Activated naive CD4-positive, alpha-beta T cell treated with anti-CD3 and anti-CD28 coated beads, Interleukin-2, amount 50 U/mL, for 72 hours (primary cell): ENCODE measurements around the gene CEP57. TPM values are rescaled to one million over a fixed set of nuclear protein-coding genes. Genes with fewer than 3 reads are reported as not detected.

Experiments
- ATAC-seq, 2 donors: fragments of 150-1000 bp; cut with Tn5 transposase; 2 replicates each; pipeline ENCODE4 v1.10.0; 2021; ENCODE audit warnings: mild to moderate bottlenecking in 2 of 2, moderate library complexity in 2 of 2
- DNase-seq, 2 donors: peaks; one replicate each; pipeline ENCODE4 v3.0.0; 2021 to 2022; ENCODE audit warnings: low spot score in 2 of 2
- H3K27ac Mint-ChIP-seq, 2 donors: one replicate each; pipeline ENCODE4 v1.8.0; 2022; ENCODE audit warnings: mild to moderate bottlenecking in 2 of 2, mixed read lengths in 2 of 2
- H3K36me3 Mint-ChIP-seq, 2 donors: one replicate each; pipeline ENCODE4 v1.8.0; 2022; ENCODE audit warnings: mixed read lengths in 2 of 2
- H3K9me3 Mint-ChIP-seq, 2 donors: one replicate each; pipeline ENCODE4 v1.8.0; 2022; ENCODE audit warnings: mixed read lengths in 2 of 2
- total RNA-seq, 2 donors: library from RNA; stranded (reverse); gene quantifications; one replicate each; pipeline ENCODE4 v1.2.3, GENCODE V29; 2022

Gene CEP57
- total RNA-seq = 100 to 1,000 TPM; 117 to 158 TPM

DNA sequence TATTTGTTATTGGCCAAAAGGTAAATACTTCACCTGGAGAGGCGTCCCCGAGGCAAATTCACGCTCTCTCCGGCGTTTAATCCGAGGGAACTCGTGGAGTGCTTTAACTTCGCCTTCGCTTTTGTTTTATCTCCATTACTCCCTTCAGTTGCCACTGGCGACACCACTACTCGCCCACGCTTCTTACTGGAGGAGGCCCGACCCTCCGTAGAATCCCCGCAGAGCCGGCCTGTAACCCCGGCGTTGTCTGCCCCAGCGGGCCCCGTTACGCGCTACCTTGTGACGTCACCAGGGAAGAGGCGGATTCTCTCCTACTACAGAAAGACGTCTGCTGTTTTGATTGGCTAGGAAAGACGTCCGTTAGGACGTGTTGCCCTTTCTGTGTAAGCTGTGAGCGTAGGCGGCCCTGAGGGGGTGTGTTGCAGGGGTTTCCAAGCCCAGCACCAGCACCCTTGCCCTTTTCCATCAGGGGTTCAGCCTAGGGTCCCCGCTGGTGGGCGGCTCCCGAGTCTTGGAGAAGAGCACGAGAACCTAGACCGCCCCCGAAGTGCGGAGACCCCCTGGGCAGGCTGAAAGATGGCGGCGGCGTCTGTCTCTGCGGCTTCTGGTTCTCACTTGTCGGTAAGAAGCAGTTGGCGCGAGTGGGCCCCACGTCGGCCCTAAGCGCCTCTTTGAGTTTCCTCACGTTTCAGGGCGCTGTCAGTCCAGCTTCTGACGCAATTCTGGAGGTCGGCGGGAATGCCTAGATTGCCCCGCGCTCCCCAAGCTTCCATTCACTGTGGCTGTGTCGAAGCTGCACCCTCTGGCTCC lies at the start of gene CEP57:
TSS of gene CEP57 (plus strand) at position 376 of the 810 bp plus-strand sequence. CDS start at position 577, 201 bp downstream.
- Mint-ChIP-seq H3K9me3 (no peaks in the 10 kb centered on the region), H3K36me3 (peaks cover 31 to 62% of the 10 kb centered on the region in 2 donors), H3K27ac (peak within 1 kb of the TSS; percentile 99 to 100)
- ATAC-seq (peak; percentile 74 to 76), DNase-seq (peak; percentile 87 to 95)

DNA sequence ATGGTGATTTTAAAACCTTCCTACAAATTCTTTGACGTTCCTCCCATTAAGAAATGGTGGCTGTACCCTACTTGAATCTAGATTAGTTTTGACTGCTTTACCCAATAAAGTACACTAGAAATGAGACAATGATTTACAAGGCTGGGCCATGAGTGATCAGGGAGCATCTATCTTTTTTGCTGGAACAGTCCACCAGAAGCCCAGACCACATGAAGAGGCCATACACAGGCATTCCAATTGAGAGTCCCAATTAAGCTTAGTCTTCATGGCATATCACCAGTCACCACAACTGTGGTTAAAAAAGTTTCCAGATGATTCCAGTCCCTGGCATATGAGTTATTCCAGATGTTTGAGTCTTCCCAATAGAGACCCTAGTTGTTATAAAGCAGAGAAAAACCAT lies 40.2 kb upstream of the CEP57 start:
- H3K27ac Mint-ChIP-seq = no peak overlapping the region
- H3K36me3 Mint-ChIP-seq = no peaks in the 10 kb centered on the region
- ATAC-seq (no peak), DNase-seq (no peak)
- no peaks in the 10 kb centered on the region for H3K9me3 Mint-ChIP-seq

DNA sequence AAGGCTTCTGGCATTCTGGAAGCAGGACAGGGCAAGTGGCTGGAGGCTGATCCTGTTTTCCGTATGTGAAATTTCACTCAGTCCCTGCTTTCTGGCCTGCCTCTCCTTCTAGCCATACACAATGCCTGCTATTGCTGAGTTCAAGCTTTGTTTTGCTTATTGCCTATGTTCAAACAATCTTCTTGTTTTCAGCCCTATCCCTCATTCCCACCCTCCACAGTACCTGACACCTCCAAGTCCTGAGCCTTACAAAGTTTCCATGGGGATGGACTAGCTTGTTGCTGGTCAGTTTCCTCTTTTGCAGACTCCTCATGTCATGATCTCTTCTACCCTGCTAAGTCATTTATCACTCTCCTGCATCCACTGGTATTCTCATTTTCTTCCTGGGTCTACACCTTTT lies 38.8 kb upstream of the CEP57 start:
- no peak overlapping the region for H3K27ac Mint-ChIP-seq
- H3K9me3 Mint-ChIP-seq = no peaks in the 10 kb centered on the region
- DNase-seq = no peak
- no peaks in the 10 kb centered on the region for H3K36me3 Mint-ChIP-seq
- no peak for ATAC-seq

DNA sequence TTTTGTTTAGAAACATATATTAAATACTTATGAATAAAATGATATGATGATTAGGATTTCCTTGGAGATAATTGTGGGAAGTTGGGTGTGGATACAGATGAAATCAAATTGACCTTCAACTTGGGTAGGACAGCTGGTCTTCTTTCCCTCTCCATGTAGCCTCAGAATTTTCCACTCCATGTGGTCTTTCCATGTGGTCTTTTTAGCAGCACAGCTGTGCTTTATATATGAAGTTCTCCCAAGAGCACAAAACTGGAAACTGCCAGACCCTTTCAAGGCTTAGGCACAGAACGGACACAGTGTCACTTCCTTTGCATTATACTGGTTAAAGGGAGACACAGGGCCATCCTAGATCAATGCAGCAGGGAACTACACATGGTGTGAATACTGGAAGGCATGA lies 29.4 kb upstream of the CEP57 start:
- Mint-ChIP-seq H3K27ac (no peak overlapping the region), H3K36me3 (no peaks in the 10 kb centered on the region), H3K9me3 (no peaks in the 10 kb centered on the region)
- DNase-seq (no peak), ATAC-seq (no peak)

DNA sequence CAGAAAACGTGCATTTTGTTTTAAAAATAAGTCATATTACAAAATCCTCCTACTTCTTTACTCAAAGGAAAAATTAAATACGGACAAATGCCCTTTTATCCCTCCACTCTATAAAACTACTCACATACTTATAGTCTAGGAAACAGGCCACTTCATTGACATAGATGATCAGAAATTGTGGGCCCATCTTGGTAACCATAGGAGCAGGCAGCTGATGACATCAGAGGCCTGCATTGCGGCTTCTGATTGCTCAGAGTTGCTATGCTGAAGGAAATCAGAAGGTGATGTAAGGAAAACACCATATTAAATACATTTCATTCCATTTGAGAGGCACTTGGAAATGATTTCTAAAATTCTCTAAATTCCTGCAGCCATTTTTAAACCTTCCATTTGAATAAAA lies 27.8 kb upstream of the CEP57 start:
- no peak for DNase-seq
- Mint-ChIP-seq H3K36me3 (no peaks in the 10 kb centered on the region), H3K27ac (no peak overlapping the region), H3K9me3 (no peaks in the 10 kb centered on the region)
- no peak for ATAC-seq

DNA sequence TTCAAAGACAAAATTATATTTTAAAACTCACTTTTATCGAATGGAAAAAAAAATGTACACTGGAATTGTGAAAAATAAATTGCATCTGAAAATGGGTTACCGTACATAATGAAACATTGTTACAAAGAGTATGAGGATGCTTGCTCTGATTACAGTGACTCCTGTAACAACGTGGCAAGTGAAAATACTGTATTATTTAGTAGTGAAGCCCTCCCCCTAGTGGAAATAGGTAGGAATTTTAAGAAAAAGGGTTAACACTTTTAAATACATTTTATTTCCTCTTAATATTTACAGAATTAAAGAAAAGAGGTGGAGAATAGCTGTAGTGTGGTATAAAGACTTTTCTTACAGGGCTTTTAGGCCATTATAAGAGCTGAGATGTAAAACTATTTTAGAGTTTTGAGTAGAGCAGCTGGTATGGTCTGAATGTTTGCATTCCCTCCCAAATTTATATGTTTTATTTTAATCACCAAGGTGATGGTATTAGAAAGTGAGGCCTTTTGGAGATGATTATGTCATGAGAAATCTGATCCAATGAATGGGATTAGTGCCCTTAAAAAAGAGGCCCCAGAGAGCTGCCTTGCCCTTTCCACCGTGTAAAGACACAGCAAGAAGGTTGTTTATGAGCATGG lies 25.9 kb upstream of the CEP57 start:
- no peaks in the 10 kb centered on the region for H3K36me3 Mint-ChIP-seq
- no peaks in the 10 kb centered on the region for H3K9me3 Mint-ChIP-seq
- DNase-seq (no peak), ATAC-seq (peak; percentile 66 to 73)
- H3K27ac Mint-ChIP-seq = no peak overlapping the region

DNA sequence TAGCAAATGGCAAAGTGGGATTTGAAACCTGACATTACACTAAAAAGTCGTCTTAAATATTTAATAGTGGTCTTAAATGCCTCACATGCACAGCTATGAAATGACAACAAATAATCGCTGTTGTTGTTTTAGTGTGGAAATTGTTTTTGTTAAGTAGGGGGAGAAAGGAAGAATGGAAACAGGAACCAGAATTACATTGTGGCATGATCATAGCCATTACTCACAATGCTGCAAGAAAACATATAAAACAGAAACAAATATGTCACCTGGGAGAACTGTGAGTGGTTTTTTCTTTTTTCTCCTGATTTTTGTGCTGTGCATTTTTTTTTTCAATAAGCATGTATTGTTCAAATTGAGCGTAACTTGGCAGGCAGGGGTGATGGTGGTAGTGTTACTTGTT lies 23.6 kb upstream of the CEP57 start:
- no peaks in the 10 kb centered on the region for H3K9me3 Mint-ChIP-seq
- DNase-seq (no peak), ATAC-seq (no peak)
- no peak overlapping the region for H3K27ac Mint-ChIP-seq
- no peaks in the 10 kb centered on the region for H3K36me3 Mint-ChIP-seq

DNA sequence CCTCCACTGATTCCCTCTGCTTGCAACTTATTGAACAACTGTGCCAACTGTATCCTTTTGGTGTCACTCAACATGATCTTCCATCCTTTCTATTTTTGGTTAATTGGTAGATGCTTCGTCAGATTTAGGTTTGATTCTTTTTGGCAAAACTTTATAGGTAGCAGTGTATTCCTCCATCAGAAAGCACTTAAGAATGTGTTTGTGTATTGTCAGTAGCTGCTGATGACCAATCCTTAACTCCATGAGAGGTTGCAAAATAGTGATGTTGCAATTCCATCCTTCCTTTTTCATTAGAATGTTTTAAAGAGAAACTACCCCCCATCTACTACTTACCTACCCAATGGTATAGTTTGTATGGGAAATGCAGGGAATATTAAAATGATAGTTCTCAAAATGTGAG lies 22.8 kb upstream of the CEP57 start:
- Mint-ChIP-seq H3K27ac (peak overlapping the region in 1 of 2 donors; percentile 8), H3K9me3 (no peaks in the 10 kb centered on the region)
- ATAC-seq = no peak

DNA sequence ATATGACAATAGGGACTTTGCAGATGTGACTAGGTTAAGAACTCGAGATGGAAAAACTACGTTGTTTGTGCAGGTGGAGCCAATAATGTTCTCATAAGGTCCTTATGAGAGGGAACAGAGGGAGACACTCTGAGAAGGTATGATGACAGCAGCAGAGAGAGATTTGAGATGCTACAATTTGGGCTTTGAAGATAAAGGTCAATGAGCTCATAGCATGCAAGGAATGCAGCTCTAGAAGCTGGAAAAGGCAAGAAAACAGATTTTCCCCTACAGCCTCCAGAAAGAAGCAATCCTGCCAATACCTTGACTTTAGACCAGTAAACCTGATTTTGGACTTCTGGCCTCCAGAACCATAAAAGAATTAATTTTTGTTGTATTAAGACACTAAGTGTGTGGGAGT lies 21.8 kb upstream of the CEP57 start:
- ATAC-seq (no peak), DNase-seq (no peak)
- H3K27ac Mint-ChIP-seq = no peak overlapping the region
- H3K9me3 Mint-ChIP-seq = no peaks in the 10 kb centered on the region
- peaks cover 0 to 5% of the 10 kb centered on the region in 2 donors for H3K36me3 Mint-ChIP-seq

More for the DNA sequence above, 22.8 kb upstream of the CEP57 start:
- peaks cover 0 to 1% of the 10 kb centered on the region in 2 donors for H3K36me3 Mint-ChIP-seq
- no peak for DNase-seq

DNA sequence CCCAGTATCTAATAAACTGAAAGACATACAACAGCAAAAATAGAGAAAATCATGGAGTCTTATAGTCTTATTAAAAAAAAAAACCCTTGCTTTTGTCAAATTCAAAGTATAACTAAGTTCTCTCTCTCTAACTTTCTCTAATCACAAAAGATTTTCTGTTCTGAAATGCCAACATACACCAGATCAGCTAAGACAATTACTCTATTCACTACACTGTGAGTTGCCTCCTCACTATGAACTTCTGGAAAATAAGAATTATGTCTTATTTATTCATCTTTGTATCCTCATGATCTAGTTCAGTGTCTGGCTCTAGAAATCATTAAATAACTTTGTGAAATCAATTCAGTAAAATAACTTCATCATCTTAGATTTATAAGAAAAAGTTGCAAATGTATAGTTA lies 13.4 kb upstream of the CEP57 start:
- Mint-ChIP-seq H3K27ac (no peak overlapping the region), H3K9me3 (no peaks in the 10 kb centered on the region), H3K36me3 (peaks cover 0 to 28% of the 10 kb centered on the region in 2 donors)
- ATAC-seq (no peak), DNase-seq (no peak)

DNA sequence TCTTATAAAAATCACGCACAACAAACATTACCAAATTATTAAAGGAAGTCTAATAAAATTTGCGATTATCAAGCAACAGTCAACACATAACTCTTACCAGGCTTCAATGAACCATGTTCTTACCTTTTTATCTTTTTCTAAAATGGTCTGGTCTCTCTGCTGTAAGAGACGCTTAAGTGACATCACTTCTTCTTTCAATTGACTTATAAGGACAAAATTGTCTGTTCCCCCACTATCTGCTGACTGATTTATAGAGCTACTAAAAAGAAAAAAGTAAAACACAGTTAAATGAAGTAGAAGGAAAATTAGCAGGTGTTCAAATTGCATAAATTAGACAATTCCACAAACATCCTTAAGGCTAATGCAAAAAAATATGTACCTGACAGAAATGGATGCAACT lies 11.6 kb upstream of the CEP57 start:
- ATAC-seq (no peak), DNase-seq (no peak)
- no peak overlapping the region for H3K27ac Mint-ChIP-seq
- H3K36me3 Mint-ChIP-seq = peaks cover 0 to 36% of the 10 kb centered on the region in 2 donors
- no peaks in the 10 kb centered on the region for H3K9me3 Mint-ChIP-seq

DNA sequence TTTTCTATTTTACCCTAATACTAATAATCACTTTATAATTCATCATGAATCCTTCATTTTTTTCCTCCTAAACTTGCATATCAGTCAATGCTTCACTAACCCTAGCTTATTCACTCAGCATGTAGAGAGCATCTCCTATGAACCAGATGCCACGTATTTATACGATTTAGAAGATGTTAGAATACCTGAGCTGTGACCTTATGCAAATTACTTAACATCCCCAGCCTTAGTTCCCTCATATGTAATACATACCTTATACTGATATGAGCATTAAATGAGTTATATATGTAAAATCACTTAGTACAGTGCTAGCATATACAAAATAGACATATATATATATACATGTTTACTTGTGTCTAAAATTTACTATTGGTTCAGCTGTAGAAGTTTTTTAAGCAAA lies 9.8 kb upstream of the CEP57 start:
- H3K36me3 Mint-ChIP-seq = peaks cover 5 to 44% of the 10 kb centered on the region in 2 donors
- DNase-seq (no peak), ATAC-seq (no peak)
- no peaks in the 10 kb centered on the region for H3K9me3 Mint-ChIP-seq
- H3K27ac Mint-ChIP-seq = no peak overlapping the region

DNA sequence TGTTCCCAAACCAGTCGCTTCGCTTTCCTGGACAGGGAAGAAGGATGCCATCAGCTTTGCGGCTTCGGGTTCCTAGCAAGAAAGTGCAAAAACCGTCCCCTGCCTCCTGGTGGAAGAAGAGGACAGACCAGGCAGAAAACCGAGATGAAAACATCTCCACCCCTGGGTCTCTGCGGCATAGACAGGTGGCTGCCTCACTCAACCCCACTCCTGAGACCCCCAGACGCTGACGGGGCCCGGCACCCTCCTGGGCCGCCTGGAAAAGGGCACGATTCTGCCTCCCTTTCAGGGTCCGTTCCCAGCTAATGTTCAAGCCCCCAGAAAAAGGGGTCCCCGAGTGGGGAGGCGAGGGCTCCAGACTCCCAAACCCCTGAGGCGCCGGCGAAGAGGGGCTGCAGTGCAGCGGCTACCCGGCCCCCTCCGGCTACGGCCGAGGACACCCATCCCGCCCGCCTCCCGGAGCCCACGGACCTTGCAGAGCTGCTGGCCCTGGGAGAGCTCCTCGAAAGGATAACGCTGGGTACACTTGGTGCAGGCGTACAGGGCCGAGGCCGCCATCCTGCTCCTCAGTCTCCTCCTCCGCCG lies 1.3 kb upstream of the CEP57 start:
- Mint-ChIP-seq H3K9me3 (no peaks in the 10 kb centered on the region), H3K27ac (peak overlapping the region; percentile 93 to 99), H3K36me3 (peaks cover 34 to 67% of the 10 kb centered on the region in 2 donors)
- no peak for ATAC-seq
- DNase-seq = peak in 1 of 2 donors; percentile 69

DNA sequence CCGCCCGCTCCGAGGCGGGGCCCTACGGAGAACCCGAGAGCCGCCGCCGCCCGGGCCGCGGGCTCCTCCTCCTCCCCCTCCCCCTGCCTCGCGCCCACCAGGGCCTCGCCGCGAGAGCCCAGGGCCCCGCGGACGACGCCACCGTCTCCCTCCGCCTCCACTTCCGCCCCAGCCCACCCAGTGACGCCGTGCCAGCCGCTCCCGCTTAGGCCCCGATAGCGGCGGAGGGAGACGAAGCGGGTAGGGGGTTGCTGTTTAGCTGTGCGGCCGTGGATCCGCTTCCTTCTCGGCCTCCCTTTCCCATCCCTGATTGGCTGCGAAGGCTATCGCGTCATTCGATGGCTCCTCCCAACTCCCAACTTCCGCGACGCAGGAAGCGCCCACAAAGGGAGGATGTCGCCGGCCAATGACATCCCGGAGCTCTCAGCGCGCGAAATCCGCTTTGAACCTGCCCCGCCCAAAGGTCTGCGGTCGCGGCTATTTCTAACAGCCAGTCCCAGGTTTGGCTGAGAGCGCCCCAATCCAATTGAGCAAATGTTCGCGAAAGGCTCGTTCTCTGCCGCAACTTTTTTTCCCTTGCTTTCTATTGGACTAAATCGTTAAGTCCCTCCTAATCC lies 684 bp upstream of the CEP57 start, which contains the start of gene FAM76B:
TSS of gene FAM76B (minus strand) at position 277 of the 617 bp plus-strand sequence. CDS start 304 bp downstream, outside the sequence.
- peak within 1 kb of the TSS; percentile 99 to 100 for H3K27ac Mint-ChIP-seq
- ATAC-seq (peak; percentile 82), DNase-seq (peak; percentile 94 to 99)
- H3K9me3 Mint-ChIP-seq = no peaks in the 10 kb centered on the region
- H3K36me3 Mint-ChIP-seq = peaks cover 31 to 65% of the 10 kb centered on the region in 2 donors

DNA sequence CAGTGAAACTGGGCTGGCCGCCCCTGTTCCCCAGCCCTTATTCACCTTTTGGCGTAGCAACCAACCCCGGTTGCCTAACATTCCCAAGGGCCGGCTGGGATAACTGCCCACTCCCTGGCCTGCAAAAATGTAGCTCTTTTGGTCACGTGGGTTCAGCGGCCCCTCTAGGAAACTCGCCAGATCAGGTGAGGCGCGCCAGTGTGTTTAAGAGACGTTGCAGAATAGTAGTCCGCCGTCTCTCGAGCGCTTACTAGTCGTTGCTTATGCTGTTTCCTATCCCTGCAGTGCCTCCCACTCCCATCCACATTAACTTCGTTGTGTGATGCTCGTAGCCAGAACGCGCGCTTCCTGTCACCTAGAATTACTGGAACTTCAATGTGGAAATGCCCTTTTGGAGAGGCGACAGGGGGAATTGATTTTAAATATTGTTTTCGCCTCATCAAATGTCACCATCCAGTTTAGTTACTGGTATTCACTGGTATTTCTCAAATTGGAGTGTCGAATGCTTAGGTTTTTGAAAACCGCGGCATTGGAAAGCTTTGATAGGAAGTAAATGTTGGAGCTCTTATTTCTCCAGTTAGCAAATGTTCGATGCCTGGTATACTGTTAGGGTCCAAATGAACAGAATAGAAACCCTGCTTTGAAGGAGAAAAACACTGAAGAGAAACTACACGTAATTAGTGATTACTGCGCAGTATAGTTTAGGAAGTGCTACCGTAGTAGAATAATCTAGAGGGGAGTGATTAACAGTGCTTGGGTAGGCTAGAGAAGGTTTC lies 823 bp downstream of the CEP57 start:
- peak in 1 of 2 donors; percentile 3 for ATAC-seq
- Mint-ChIP-seq H3K9me3 (no peaks in the 10 kb centered on the region), H3K27ac (peak overlapping the region; percentile 99 to 100), H3K36me3 (peaks cover 31 to 54% of the 10 kb centered on the region in 2 donors)
- peak; percentile 54 to 64 for DNase-seq

DNA sequence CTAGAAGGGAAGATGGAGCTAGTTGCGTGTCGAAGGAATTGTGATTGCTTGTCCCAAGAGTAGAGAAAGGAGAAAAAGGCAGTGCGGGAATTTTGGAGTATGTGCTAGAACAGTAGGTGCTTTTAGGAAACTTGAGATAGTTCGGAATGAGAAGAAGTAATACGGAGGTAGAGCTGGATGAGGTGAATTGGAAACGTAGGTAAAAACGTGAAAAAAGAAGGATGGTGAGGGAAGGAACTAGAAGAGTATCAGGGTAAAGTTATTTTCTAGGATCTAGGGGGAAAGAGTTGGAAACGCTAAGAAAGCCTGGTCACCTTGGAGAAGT lies 1.4 kb downstream of the CEP57 start:
- no peak for ATAC-seq

More for the DNA sequence above, 1.4 kb downstream of the CEP57 start:
- Mint-ChIP-seq H3K9me3 (no peaks in the 10 kb centered on the region), H3K27ac (peak overlapping the region; percentile 99 to 100), H3K36me3 (peaks cover 31 to 48% of the 10 kb centered on the region in 2 donors)
- no peak for DNase-seq
